Caki2 (cell line): Measurements from ENCODE around the gene FTO. TPM values are rescaled to one million over a fixed set of nuclear protein-coding genes. Genes with fewer than 3 reads are reported as not detected.

Source experiments
- DNase-seq: peaks from one replicate; pipeline ENCODE4 v3.0.0-alpha.2; 2015; ENCODE audit warnings: low read depth
- in situ Hi-C: cut with HindIII; loops from 2 replicates; pipeline ENCODE4 v1.10.0; 2016; ENCODE audit warnings: low sequenced_read_pairs, low pct_unique_long_range_greater_than_20kb, mixed read lengths
- total RNA-seq: library from RNA; depleted of rRNA; stranded (reverse); fragments of >200 nt; shearing (Covaris generic); gene quantifications from 2 replicates; pipeline ENCODE4 v1.2.3, GENCODE V29; 2014; ENCODE audit warnings: low replicate concordance

The FTO gene
- total RNA-seq, 1 experiment from 2014 or later, result 45.9 TPM

- in situ Hi-C loops, result no loop called here
Measured at GRCh38 chr16:54061454-54061853, 357.5 kb downstream of the FTO start.

GRCh38 chr16:54062361-54063278, 358.7 kb downstream of the FTO start:
- in situ Hi-C loops, result no loop called here
- DNase-seq, result no peak

More at GRCh38 chr16:54061454-54061853, 357.5 kb downstream of the FTO start:
- no peak for DNase-seq

GRCh38 chr16:54063279-54063773, 359.4 kb downstream of the FTO start:
- in situ Hi-C loops, result no loop called here
- no peak for DNase-seq

- in situ Hi-C loops, result no loop called here
Measured at GRCh38 chr16:54066451-54067105, 362.6 kb downstream of the FTO start.

GRCh38 chr16:54067322-54068065, 363.5 kb downstream of the FTO start:
- in situ Hi-C loops, result no loop called here
- DNase-seq, result no peak

More at GRCh38 chr16:54066451-54067105, 362.6 kb downstream of the FTO start:
- no peak for DNase-seq

GRCh38 chr16:54068212-54068611, 364.3 kb downstream of the FTO start:
- in situ Hi-C loops, result no loop called here
- no peak for DNase-seq

GRCh38 chr16:54069601-54070239, 365.8 kb downstream of the FTO start:
- in situ Hi-C loops, result no loop called here
- DNase-seq, result no peak

GRCh38 chr16:54070789-54071343, 366.9 kb downstream of the FTO start:
- no peak for DNase-seq
- in situ Hi-C loops, result no loop called here

GRCh38 chr16:54071514-54071913, 367.6 kb downstream of the FTO start:
- in situ Hi-C loops, result no loop called here

GRCh38 chr16:54072237-54072636, 368.3 kb downstream of the FTO start:
- in situ Hi-C loops, result no loop called here
- DNase-seq, result no peak

More at GRCh38 chr16:54071514-54071913, 367.6 kb downstream of the FTO start:
- DNase-seq, result no peak

GRCh38 chr16:54073356-54073755, 369.4 kb downstream of the FTO start:
- in situ Hi-C loops, result no loop called here

GRCh38 chr16:54075446-54075845, 371.5 kb downstream of the FTO start:
- no peak for DNase-seq
- in situ Hi-C loops, result no loop called here

More at GRCh38 chr16:54073356-54073755, 369.4 kb downstream of the FTO start:
- DNase-seq, result no peak

- in situ Hi-C loops, result no loop called here
- DNase-seq, result no peak
Measured at GRCh38 chr16:54076006-54076504, 372.1 kb downstream of the FTO start.

GRCh38 chr16:54077050-54077821, 373.3 kb downstream of the FTO start:
- in situ Hi-C loops, result no loop called here
- DNase-seq, result peak; percentile 74

GRCh38 chr16:54080524-54081008, 376.6 kb downstream of the FTO start:
- in situ Hi-C loops, result no loop called here
- DNase-seq, result peak; percentile 87

GRCh38 chr16:54086791-54087190, 382.8 kb downstream of the FTO start:
- no peak for DNase-seq
- in situ Hi-C loops, result no loop called here

- in situ Hi-C loops, result no loop called here
Measured at GRCh38 chr16:54090602-54091001, 386.6 kb downstream of the FTO start.

More at GRCh38 chr16:54090602-54091001, 386.6 kb downstream of the FTO start:
- DNase-seq, result no peak
